ENCODE measurements around the gene LETM1. TPM values are rescaled to one million over a fixed set of nuclear protein-coding genes. Genes with fewer than 3 reads are reported as not detected.

The LETM1 gene
- total and polyA plus RNA-seq, 4 donors = 6.8 to 25.6 (median 18.9) TPM

DNA sequence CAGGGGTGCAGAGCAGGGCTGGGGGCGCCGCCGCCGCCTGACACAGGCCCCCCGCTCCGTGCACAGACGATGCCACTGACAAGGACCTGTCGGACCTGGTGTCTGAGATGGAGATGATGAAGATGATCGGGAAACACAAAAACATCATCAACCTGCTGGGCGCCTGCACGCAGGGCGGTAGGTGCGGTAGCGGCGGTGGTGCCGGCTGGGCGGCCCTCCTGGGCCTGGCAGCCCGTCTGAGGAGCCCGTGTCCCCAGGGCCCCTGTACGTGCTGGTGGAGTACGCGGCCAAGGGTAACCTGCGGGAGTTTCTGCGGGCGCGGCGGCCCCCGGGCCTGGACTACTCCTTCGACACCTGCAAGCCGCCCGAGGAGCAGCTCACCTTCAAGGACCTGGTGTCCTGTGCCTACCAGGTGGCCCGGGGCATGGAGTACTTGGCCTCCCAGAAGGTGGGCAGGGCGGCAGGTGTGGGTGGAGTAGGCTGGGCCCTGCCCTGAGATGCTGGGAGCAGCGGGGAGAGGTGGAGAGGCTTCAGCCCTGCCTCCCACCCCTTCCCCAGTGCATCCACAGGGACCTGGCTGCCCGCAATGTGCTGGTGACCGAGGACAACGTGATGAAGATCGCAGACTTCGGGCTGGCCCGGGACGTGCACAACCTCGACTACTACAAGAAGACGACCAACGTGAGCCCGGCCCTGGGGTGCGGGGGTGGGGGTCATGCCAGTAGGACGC lies 50.3 kb downstream of the LETM1 start:
- Histone ChIP-seq H3K27me3 (ENCODE audit: control insufficient read depth in 1 of 2, insufficient read depth in 2 of 2, low read length in 1 of 2) (no peaks in the 10 kb centered on the region), H3K9me3 (ENCODE audit: control insufficient read depth, low read length) (no peaks in the 10 kb centered on the region), H3K4me1 (ENCODE audit: control insufficient read depth in 1 of 2, insufficient read depth in 2 of 2, low read length in 2 of 2) (no peaks in the 10 kb centered on the region), H3K4me3 (ENCODE audit: low read length in 2 of 2) (no peak overlapping the region), H3K27ac (ENCODE audit: low read depth in 1 of 2, low read length in 2 of 2) (no peak overlapping the region), H3K36me3 (ENCODE audit: control insufficient read depth in 1 of 2, insufficient read depth in 2 of 2, low read length in 1 of 2) (no peaks in the 10 kb centered on the region)
- 93% methylated on average over 40 to 47 of the region's 47 CpGs for WGBS, 2 donors
- intact Hi-C loops (cut with DNase I) = loop anchor here in 1 of 2 donors (10.0 kb wide), 1 partner anchor 61 kb away; no protein-coding TSS in a partner anchor
- DNase-seq = no peak
- no peak for ATAC-seq (ENCODE audit: low FRiP score)

DNA sequence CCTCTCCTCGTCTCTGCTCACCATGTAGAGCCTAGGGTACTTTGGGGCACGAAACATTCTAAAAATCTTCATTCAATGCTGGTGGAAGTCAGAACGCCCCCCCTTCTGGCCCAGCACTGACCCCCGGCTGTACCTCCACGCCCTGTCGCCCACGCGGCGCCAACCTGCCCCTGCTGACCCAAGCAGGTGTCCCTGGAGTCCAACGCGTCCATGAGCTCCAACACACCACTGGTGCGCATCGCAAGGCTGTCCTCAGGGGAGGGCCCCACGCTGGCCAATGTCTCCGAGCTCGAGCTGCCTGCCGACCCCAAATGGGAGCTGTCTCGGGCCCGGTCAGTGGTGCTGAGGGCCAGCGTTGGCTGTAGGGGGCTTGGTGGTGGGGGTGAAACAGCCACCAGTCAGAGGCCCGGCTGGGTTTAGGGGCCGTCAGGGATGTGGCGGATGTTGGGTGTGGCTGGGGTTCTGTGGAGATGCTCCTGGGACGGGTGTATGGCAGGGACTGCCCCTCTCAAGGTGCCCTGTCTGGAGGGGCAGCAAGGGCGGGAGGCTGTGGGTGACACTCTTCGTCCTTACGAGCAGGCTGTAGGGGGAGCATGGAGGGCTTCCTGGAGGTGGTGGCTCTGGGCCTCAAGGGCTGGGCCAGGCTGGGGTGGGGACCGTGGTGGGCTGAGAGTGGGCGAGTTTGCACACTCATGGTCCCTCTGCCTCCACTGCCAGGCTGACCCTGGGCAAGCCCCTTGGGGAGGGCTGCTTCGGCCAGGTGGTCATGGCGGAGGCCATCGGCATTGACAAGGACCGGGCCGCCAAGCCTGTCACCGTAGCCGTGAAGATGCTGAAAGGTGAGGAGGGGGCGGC lies 51.1 kb downstream of the LETM1 start:
- no peak for DNase-seq
- Histone ChIP-seq H3K27me3 (ENCODE audit: control insufficient read depth in 1 of 2, insufficient read depth in 2 of 2, low read length in 1 of 2) (no peaks in the 10 kb centered on the region), H3K9me3 (ENCODE audit: control insufficient read depth, low read length) (no peaks in the 10 kb centered on the region), H3K4me1 (ENCODE audit: control insufficient read depth in 1 of 2, insufficient read depth in 2 of 2, low read length in 2 of 2) (no peaks in the 10 kb centered on the region), H3K4me3 (ENCODE audit: low read length in 2 of 2) (no peak overlapping the region), H3K27ac (ENCODE audit: low read depth in 1 of 2, low read length in 2 of 2) (no peak overlapping the region), H3K36me3 (ENCODE audit: control insufficient read depth in 1 of 2, insufficient read depth in 2 of 2, low read length in 1 of 2) (no peaks in the 10 kb centered on the region)
- intact Hi-C loops (cut with DNase I) = loop anchor here in 1 of 2 donors (10.0 kb wide), 1 partner anchor 60 kb away; no protein-coding TSS in a partner anchor
- 94% methylated on average over 35 to 37 of the region's 37 CpGs for WGBS, 2 donors
- ATAC-seq (ENCODE audit: low FRiP score) = no peak

DNA sequence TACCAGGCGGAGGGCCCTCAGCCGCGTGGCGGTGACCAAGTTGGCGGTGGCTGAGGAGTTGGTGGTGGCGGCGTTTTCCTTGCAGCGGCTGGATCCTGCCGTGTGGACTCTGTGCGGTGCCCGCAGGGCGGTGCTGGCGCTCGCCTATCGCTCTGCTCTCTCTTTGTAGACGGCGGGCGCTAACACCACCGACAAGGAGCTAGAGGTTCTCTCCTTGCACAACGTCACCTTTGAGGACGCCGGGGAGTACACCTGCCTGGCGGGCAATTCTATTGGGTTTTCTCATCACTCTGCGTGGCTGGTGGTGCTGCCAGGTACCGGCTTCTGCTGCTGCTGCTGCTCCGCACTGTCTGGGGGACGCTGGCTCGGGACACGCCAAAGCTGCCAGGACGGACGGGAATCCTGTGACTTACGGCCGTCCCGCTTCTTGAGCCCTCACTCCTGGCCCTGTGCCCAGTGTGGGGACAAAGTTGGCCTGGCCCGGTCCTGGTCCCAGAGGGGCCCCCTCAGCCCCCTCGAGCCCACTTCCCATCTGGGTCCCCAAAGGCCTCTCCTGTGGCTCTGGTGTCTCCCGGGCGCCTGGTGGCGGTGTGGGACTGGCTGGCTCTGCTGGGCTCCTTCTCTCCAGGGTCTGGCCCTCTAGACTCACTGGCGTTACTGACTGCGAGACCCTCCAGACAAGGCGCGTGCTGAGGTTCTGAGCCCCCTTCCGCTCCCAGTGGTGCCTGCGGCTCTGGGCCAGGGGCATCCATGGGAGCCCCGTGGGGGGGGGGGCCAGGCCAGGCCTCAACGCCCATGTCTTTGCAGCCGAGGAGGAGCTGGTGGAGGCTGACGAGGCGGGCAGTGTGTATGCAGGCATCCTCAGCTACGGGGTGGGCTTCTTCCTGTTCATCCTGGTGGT lies 52.2 kb downstream of the LETM1 start:
- DNase-seq (no peak), ATAC-seq (ENCODE audit: low FRiP score) (no peak)
- H3K4me1 ChIP-seq (ENCODE audit: control insufficient read depth in 1 of 2, insufficient read depth in 2 of 2, low read length in 2 of 2) = no peaks in the 10 kb centered on the region
- no peaks in the 10 kb centered on the region for H3K36me3 ChIP-seq (ENCODE audit: control insufficient read depth in 1 of 2, insufficient read depth in 2 of 2, low read length in 1 of 2)
- no peak overlapping the region for H3K27ac ChIP-seq (ENCODE audit: low read depth in 1 of 2, low read length in 2 of 2)
- H3K27me3 ChIP-seq (ENCODE audit: control insufficient read depth in 1 of 2, insufficient read depth in 2 of 2, low read length in 1 of 2) = no peaks in the 10 kb centered on the region
- H3K9me3 ChIP-seq (ENCODE audit: control insufficient read depth, low read length) = no peaks in the 10 kb centered on the region
- no peak overlapping the region for H3K4me3 ChIP-seq (ENCODE audit: low read length in 2 of 2)
- intact Hi-C loops (cut with DNase I) = loop anchor here in 1 of 2 donors (10.0 kb wide), 1 partner anchor 59 kb away; no protein-coding TSS in a partner anchor
- 92 to 93% methylated on average over 47 to 51 of the region's 51 CpGs for WGBS, 2 donors

DNA sequence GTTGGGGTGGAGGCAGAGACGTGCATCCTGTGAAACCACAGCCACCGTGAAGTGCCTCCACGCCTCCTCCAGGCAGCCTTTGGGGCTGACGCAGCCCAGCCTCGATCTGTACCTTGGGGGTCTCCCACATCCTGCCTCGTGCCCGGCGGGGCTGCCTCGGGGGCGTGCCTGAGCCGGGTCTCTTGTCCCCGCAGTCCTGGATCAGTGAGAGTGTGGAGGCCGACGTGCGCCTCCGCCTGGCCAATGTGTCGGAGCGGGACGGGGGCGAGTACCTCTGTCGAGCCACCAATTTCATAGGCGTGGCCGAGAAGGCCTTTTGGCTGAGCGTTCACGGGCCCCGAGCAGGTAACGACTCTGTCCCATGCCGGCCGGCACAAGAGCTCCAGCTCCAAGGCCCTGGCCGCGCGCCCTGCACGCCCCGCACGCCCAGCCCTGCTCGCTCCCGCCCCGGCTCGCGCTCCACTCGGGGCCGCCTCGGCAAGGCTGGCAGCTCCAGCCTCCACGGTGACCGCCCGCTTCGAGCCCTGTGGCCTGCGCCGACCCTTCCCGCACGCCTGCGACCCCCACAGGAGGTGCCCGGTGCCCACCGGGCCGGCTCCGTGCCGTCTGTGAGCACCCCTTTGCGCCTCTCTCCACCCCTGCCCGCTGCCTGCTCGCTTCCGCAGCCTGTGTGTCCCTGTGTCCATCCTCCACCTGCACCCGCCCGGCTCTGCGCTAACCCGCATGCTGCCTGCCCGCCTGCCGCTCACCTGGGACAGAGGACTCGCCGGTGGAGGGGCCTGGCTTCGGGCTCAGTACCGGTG lies 53.0 kb downstream of the LETM1 start:
- H3K27ac ChIP-seq (ENCODE audit: low read depth in 1 of 2, low read length in 2 of 2) = no peak overlapping the region
- ATAC-seq (ENCODE audit: low FRiP score) (no peak), DNase-seq (no peak)
- intact Hi-C loops (cut with DNase I) = loop anchor here in 1 of 2 donors (10.0 kb wide), 1 partner anchor 58 kb away; no protein-coding TSS in a partner anchor
- no peaks in the 10 kb centered on the region for H3K4me1 ChIP-seq (ENCODE audit: control insufficient read depth in 1 of 2, insufficient read depth in 2 of 2, low read length in 2 of 2)
- no peaks in the 10 kb centered on the region for H3K9me3 ChIP-seq (ENCODE audit: control insufficient read depth, low read length)
- H3K27me3 ChIP-seq (ENCODE audit: control insufficient read depth in 1 of 2, insufficient read depth in 2 of 2, low read length in 1 of 2) = no peaks in the 10 kb centered on the region
- 95 to 96% methylated on average over 62 to 71 of the region's 71 CpGs for WGBS, 2 donors
- H3K4me3 ChIP-seq (ENCODE audit: low read length in 2 of 2) = no peak overlapping the region
- H3K36me3 ChIP-seq (ENCODE audit: control insufficient read depth in 1 of 2, insufficient read depth in 2 of 2, low read length in 1 of 2) = no peaks in the 10 kb centered on the region

DNA sequence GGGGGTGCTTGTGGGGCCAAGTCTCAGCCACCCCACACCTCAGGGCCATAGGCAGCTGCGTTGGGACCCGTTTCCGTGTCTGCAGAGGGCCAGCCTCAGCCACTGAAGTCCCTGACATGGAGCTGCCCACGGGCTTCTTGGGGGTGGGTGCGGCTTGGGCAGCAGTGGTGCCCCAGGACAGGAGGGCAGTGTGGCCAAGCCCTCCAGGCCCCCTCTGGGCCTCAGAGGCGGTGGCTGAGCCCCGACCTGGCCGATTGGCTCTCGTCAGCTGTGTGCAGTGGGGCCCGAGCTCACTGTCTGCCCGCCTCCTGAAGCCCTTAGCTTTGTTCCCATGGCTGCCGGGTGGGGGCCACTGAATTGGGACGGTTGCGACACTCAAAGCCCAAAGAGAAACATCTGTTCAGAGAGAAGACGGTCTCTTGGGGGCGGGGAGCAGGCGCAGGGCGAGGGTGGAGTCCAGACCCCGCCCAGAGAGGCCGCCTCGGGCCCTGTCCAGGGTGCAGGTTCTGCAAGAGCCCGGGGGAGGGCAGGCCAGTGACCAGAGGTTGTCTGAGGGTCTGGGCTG lies 53.7 kb downstream of the LETM1 start:
- DNase-seq (no peak), ATAC-seq (ENCODE audit: low FRiP score) (no peak)
- intact Hi-C loops (cut with DNase I) = loop anchor here in 1 of 2 donors (10.0 kb wide), 1 partner anchor 57 kb away; no protein-coding TSS in a partner anchor
- Histone ChIP-seq H3K27ac (ENCODE audit: low read depth in 1 of 2, low read length in 2 of 2) (no peak overlapping the region), H3K4me1 (ENCODE audit: control insufficient read depth in 1 of 2, insufficient read depth in 2 of 2, low read length in 2 of 2) (no peaks in the 10 kb centered on the region), H3K4me3 (ENCODE audit: low read length in 2 of 2) (no peak overlapping the region), H3K27me3 (ENCODE audit: control insufficient read depth in 1 of 2, insufficient read depth in 2 of 2, low read length in 1 of 2) (no peaks in the 10 kb centered on the region), H3K9me3 (ENCODE audit: control insufficient read depth, low read length) (no peaks in the 10 kb centered on the region), H3K36me3 (ENCODE audit: control insufficient read depth in 1 of 2, insufficient read depth in 2 of 2, low read length in 1 of 2) (no peaks in the 10 kb centered on the region)
- 93 to 95% methylated on average over 21 to 22 of the region's 22 CpGs for WGBS, 2 donors

DNA sequence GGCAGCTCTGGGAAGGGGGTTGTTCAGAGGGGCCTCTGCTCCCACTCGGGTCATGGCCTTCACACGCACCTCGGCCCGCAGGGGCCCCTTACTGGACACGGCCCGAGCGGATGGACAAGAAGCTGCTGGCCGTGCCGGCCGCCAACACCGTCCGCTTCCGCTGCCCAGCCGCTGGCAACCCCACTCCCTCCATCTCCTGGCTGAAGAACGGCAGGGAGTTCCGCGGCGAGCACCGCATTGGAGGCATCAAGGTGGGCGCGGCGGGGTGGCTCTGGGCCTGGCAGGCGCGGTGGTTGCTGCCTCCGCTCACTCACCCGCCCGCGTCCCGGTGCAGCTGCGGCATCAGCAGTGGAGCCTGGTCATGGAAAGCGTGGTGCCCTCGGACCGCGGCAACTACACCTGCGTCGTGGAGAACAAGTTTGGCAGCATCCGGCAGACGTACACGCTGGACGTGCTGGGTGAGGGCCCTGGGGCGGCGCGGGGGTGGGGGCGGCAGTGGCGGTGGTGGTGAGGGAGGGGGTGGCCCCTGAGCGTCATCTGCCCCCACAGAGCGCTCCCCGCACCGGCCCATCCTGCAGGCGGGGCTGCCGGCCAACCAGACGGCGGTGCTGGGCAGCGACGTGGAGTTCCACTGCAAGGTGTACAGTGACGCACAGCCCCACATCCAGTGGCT lies 54.5 kb downstream of the LETM1 start:
- DNase-seq (no peak), ATAC-seq (ENCODE audit: low FRiP score) (no peak)
- Histone ChIP-seq H3K27me3 (ENCODE audit: control insufficient read depth in 1 of 2, insufficient read depth in 2 of 2, low read length in 1 of 2) (no peaks in the 10 kb centered on the region), H3K36me3 (ENCODE audit: control insufficient read depth in 1 of 2, insufficient read depth in 2 of 2, low read length in 1 of 2) (no peaks in the 10 kb centered on the region), H3K27ac (ENCODE audit: low read depth in 1 of 2, low read length in 2 of 2) (no peak overlapping the region), H3K4me3 (ENCODE audit: low read length in 2 of 2) (no peak overlapping the region), H3K9me3 (ENCODE audit: control insufficient read depth, low read length) (no peaks in the 10 kb centered on the region), H3K4me1 (ENCODE audit: control insufficient read depth in 1 of 2, insufficient read depth in 2 of 2, low read length in 2 of 2) (no peaks in the 10 kb centered on the region)
- 97 to 98% methylated on average over 50 to 56 of the region's 56 CpGs for WGBS, 2 donors
- intact Hi-C loops (cut with DNase I) = loop anchor here in 1 of 2 donors (10.0 kb wide), 1 partner anchor 57 kb away; no protein-coding TSS in a partner anchor

DNA sequence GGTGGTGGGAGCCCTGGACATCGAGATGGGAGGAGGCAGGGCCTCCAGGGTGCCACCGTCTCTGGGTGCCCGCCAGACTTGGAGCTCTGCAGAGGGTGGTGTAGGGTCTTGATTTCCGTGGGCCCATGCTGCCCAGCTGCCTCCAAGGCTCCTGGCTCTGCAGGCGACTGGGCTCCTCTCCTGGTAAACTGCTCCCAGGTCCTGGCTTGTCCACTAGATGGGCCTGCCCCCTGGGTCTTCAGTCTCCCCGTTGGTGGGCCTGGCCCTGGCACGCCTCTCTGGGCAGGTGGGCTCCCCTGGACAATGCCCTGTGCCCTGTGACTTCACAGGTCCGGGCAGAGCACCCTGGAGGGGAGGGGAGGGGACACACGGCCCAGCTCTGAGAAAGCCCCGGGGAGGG lies 55.2 kb downstream of the LETM1 start:
- Histone ChIP-seq H3K9me3 (ENCODE audit: control insufficient read depth, low read length) (no peaks in the 10 kb centered on the region), H3K4me3 (ENCODE audit: low read length in 2 of 2) (no peak overlapping the region), H3K36me3 (ENCODE audit: control insufficient read depth in 1 of 2, insufficient read depth in 2 of 2, low read length in 1 of 2) (no peaks in the 10 kb centered on the region), H3K27ac (ENCODE audit: low read depth in 1 of 2, low read length in 2 of 2) (no peak overlapping the region), H3K4me1 (ENCODE audit: control insufficient read depth in 1 of 2, insufficient read depth in 2 of 2, low read length in 2 of 2) (no peaks in the 10 kb centered on the region), H3K27me3 (ENCODE audit: control insufficient read depth in 1 of 2, insufficient read depth in 2 of 2, low read length in 1 of 2) (no peaks in the 10 kb centered on the region)
- DNase-seq (no peak), ATAC-seq (ENCODE audit: low FRiP score) (no peak)
- WGBS, 2 donors = 87 to 89% methylated on average over 9 to 10 of the region's 10 CpGs
- intact Hi-C loops (cut with DNase I) = loop anchor here in 1 of 2 donors (10.0 kb wide), 1 partner anchor 56 kb away; no protein-coding TSS in a partner anchor
